ENCODE results near the gene MGAT5.

Gene MGAT5

DNA sequence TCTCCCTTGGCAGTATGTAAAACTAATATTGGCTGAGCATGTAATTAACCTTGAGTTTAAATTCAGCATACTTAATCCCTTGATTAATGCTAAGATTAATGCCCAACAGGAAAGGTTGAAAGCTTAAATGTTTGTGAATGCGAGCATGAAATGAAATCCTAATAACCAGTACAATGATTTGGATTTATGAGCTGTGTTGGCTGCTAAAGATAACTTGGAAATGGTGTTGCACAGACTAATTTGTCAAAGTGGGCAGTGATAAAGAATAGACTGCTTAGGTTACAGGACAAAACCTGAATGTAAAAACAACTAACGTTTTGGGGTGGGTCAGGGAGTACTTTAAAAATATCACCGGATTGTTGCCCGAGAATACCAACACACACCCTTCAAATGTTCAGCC is 70.6 kb downstream of the MGAT5 start:
- TF ChIP-seq POLR2A (IDR thresholded peaks at IDR 0.05; ENCODE audit: low read depth, low read length), result no peak
- DNase-seq (ENCODE audit: insufficient read length, low spot score) (no peak), FAIRE-seq (no peak)

DNA sequence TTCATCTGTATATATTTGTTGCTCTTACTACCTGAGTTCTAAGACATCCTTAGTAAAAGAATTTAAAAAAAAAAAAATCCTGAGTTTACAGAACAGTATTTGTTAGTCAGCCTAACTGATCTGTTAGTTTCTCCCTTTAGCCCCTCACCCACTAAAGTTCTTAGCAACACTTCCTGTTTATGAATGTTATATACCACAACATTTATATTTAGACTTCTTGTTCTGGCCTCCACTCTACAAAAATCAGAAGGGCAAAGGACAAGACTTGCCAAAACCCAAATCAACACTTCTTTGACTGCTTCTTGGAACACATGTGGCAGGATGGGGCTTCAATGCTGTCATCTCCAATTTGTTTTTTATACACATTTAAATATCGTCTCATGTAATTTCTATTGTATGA is 71.1 kb downstream of the MGAT5 start:
- TF ChIP-seq POLR2A (IDR thresholded peaks at IDR 0.05; ENCODE audit: low read depth, low read length), result no peak
- FAIRE-seq, result no peak
- no peak for DNase-seq (ENCODE audit: insufficient read length, low spot score)

DNA sequence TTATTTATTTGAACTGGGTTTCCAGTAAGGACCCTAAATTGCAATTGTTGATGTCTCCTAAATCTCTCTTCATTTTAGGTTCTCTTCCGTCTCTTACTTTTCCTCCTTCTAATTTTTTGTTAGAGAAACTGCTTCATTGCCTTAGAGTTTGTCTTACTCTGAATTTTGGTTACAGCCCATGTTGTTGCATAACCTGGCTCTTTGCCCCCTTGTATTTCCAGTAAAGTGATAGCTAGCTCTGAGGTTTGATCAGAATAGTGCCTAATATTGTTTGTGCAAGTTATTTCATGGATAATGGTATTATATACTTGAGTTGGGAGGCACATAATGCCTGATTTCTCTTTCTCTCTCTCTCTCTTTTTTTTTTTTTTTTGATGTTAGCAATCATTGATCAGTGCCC is 71.8 kb downstream of the MGAT5 start:
- TF ChIP-seq POLR2A (IDR thresholded peaks at IDR 0.05; ENCODE audit: low read depth, low read length), result no peak
- DNase-seq (ENCODE audit: insufficient read length, low spot score) (no peak), FAIRE-seq (no peak)

DNA sequence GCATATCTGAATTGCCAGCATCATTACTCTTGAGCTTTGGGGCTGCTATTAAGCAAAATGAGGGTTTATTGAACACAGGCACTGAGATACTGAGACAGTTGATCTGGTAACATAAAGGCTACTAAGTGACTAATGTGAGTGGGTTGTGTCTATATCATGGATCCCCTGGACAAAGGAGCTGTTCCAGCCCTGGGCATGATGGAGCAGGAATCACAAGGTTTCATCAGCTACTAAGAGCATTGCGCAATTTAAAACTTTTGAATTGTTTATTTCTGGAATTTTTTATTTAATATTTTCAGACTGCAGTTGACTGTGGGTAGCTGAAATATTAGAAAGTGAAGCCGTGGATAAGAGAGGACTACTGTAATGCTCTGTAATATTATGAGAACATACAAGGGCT is 73.5 kb downstream of the MGAT5 start:
- no peak for FAIRE-seq
- no peak for DNase-seq (ENCODE audit: insufficient read length, low spot score)
- no peak for TF ChIP-seq POLR2A (IDR thresholded peaks at IDR 0.05; ENCODE audit: low read depth, low read length)

DNA sequence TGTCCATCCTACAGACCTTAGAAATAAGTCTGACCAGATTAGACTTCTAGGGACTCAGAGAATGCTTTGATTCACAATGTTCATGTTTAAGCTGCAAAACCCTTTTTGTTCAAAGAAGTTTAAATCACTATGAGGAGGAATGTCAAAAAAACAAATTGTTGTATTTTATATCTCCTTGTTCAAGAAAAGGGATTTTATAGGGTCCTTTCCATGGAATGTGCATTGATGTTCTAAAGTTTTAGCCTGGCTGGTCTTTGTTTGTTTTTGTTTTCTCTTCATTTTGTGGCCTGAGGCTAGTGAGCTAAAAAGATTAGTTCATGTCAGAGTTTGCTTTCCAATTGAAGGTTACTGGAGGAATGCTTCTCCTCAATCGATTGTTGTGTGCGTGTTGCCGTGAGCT is 77.2 kb downstream of the MGAT5 start:
- no peak for FAIRE-seq
- no peak for TF ChIP-seq POLR2A (IDR thresholded peaks at IDR 0.05; ENCODE audit: low read depth, low read length)

DNA sequence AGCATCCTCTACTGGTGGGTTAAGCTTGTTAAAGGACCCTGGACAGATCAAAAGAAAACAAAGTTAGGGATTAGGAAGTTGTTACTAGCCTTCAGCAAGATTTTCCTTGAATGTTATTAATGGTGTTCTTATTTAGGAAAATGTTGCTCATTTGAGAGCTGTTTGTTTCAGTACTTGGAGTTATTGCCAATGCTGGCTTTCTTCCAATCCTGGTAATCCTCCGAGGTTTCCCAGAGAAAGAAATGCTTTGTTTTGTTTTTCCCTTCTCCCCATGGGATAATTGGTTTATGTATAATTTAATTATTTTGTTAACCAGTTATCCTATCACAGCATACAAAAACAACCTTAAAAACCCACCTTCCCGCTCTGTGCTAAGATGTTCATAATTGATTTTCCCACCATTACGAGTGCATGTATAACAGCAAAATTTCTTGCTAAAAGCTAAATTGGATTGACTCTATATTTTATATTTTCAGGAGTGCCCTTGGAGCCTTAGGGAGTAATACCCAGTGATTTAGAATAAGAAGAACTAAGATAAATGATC is 79.8 kb downstream of the MGAT5 start:
- FAIRE-seq (no peak), DNase-seq (ENCODE audit: insufficient read length, low spot score) (no peak)
- no peak for TF ChIP-seq POLR2A (IDR thresholded peaks at IDR 0.05; ENCODE audit: low read depth, low read length)

More for the DNA sequence above, 77.2 kb downstream of the MGAT5 start:
- DNase-seq (ENCODE audit: insufficient read length, low spot score), result no peak

DNA sequence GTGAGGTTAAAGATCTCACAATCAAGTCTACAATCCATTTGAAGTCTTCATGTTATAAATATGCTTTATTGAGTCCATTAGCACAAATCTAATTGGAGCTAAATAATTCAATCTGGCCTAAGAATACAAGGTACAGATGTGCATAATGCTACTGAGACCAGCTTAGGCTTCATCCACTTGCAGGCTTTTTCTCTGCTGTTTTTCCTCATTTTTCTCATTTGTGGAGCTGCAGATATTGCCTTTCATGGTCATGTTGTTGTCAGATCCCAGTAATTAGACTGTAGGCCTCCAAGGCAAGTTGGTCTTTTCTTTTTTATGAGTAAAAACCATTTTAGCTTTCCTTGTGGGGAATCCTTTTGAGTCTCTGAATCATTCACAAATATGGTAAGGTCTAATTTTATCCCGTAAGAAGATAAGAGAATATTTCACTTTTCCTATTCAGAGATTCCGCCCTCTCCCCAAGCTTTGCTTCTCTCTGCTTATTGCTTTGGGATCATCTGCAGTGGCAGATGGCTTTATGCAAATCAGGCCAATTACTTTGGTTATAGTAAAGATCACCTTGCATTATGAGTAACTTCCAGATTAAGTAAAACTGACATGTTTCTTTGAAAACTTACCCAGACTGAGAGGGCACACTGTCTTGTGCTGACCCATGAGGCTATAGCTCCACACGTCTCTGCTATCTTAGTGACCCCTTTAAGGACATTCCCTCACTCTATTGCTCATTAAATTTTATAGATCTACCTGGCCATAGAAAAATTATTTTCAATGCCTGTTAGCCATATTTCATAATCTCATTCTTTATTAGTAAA is 80.9 kb downstream of the MGAT5 start:
- DNase-seq (ENCODE audit: insufficient read length, low spot score) (no peak), FAIRE-seq (no peak)
- TF ChIP-seq POLR2A (IDR thresholded peaks at IDR 0.05; ENCODE audit: low read depth, low read length), result no peak

DNA sequence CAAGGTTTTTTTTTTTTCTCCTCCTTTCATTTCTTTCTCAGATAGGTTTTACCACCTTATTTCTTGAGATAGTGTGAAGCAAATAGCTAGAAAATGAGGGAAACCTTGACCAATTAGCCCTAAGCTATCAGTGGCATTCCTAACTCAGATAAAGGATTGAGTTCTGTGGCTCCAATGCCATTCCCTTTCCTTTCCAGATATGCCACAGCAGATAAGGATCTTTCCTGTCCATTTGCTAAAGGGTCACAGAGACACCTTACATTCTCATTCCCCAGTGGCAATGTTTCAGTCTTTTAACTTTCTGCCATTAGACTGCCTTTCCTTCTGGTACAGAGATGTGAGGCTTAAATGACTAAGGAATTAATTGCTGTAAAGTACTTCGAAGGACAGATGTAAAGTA is 81.7 kb downstream of the MGAT5 start:
- no peak for TF ChIP-seq POLR2A (IDR thresholded peaks at IDR 0.05; ENCODE audit: low read depth, low read length)
- DNase-seq (ENCODE audit: insufficient read length, low spot score) (no peak), FAIRE-seq (no peak)

DNA sequence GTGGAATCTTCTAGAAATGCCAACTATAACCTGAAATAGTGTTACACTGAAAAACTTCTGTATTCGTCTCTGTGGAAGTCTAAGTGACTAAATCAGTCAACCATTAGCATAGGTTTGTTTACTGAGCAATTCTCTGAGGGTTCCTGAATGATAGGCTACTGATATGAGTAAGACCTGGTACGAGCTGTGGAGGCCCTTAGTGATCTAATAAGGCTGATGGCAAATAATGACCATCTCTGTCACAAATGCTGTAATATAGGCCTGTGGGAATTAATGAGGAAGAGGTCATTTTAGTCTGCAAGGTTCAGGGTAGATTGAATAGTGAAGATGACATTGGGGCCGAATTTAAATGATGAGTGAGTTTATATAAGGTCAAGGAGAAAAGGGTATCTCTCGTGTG is 82.5 kb downstream of the MGAT5 start:
- DNase-seq (ENCODE audit: insufficient read length, low spot score) (no peak), FAIRE-seq (no peak)
- no peak for TF ChIP-seq POLR2A (IDR thresholded peaks at IDR 0.05; ENCODE audit: low read depth, low read length)

DNA sequence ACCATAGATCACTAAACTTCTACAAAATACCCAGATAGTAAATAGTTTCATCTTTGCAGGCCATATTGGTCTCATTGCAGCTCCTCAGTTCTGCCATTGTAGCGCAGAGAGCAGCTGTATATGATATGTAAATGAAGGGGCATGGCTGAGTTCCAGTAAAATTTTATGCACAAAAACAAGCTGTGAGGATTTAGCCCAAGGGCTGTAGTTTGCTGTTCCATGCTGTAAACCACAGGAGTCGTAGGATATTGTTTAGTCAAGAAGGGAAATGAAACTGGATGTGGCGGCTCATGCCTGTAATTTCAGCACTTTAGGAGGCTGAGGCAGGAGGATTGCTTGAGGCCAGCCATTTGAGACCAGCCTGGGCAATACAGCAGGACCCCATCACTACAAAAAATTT is 83.0 kb downstream of the MGAT5 start:
- FAIRE-seq (no peak), DNase-seq (ENCODE audit: insufficient read length, low spot score) (no peak)
- TF ChIP-seq POLR2A (IDR thresholded peaks at IDR 0.05; ENCODE audit: low read depth, low read length), result no peak

DNA sequence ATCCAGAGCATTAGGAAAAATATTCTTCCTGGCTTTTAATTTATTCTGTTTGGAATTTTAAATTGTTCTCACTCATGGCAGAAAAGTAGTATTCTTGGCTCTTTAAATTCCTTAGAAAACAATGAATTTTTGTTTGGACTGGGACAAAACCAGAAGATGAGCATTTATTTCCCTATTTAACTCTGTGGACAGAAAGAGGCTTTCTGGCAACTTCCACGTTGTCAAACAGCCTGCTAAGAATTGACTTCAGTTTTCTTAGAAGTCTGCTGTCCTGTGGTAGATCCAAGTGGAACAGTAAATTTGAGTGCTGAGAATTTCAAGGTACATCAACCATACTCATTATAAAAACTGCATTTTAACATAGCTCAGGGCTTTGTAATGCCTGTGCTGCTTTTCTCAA is 83.8 kb downstream of the MGAT5 start:
- no peak for TF ChIP-seq POLR2A (IDR thresholded peaks at IDR 0.05; ENCODE audit: low read depth, low read length)
- no peak for FAIRE-seq

DNA sequence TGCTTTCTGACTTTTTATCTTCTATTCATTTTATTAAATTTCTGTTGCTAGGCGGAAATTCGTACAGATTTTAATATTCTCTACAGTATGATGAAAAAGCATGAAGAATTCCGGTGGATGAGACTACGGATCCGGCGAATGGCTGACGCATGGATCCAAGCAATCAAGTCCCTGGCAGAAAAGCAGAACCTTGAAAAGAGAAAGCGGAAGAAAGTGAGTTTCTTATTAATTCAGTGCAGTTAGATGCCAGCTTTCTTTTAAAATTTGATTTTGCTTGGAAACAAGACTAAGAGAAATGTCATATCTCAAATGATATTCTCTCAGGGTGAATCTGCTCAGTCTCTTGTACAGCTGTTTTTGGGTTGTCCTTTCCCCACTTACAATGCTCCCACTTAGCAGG is 84.3 kb downstream of the MGAT5 start:
- FAIRE-seq (no peak), DNase-seq (ENCODE audit: insufficient read length, low spot score) (no peak)
- no peak for TF ChIP-seq POLR2A (IDR thresholded peaks at IDR 0.05; ENCODE audit: low read depth, low read length)

More for the DNA sequence above, 83.8 kb downstream of the MGAT5 start:
- DNase-seq (ENCODE audit: insufficient read length, low spot score), result no peak

DNA sequence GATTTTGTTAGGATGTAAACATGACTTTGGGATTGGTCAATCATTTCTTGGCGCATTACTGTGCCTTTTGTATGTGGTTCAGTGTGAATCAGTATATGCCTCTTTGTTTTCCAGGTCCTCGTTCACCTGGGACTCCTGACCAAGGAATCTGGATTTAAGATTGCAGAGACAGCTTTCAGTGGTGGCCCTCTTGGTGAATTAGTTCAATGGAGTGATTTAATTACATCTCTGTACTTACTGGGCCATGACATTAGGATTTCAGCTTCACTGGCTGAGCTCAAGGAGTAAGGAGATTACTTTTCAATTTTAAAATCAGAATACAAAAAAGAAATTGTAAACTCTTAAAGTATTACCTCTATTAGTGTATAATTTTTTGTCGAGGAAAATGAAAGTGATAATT is 87.6 kb downstream of the MGAT5 start:
- DNase-seq (ENCODE audit: insufficient read length, low spot score), result no peak
- no peak for TF ChIP-seq POLR2A (IDR thresholded peaks at IDR 0.05; ENCODE audit: low read depth, low read length)
- no peak for FAIRE-seq

DNA sequence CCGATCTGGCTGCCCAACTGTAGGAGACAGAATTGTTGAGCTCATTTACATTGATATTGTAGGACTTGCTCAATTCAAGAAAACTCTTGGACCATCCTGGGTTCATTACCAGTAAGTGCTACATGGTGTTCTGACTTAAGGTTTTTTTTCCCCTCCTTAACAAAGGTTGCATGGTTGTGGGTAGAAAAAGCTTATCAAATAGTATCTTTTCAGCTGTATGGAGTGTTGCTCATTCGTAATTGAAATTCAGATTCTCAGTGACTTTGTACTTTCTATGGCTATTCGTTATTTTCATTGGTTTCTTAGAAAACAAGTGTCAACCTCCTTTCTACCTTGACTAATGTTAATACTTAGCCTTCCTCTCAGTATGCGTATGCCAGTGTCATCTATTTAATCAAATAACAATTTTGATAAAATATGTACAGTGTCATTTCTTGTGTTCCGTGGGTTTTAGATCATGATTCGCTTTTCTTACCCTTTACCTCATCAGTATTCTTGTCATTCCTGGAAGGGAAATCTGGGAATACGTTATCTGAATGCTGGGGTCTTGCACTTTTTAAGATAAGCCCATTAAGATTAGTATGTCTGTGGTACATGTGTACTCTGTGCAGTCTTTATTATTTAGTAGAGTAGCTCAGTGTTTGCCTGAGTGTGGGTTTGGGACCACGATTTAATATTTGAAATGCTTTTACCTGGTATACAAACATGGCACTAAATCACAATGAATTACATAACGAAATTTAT is 91.3 kb downstream of the MGAT5 start:
- DNase-seq (ENCODE audit: insufficient read length, low spot score) (no peak), FAIRE-seq (no peak)
- TF ChIP-seq POLR2A (IDR thresholded peaks at IDR 0.05; ENCODE audit: low read depth, low read length), result no peak

DNA sequence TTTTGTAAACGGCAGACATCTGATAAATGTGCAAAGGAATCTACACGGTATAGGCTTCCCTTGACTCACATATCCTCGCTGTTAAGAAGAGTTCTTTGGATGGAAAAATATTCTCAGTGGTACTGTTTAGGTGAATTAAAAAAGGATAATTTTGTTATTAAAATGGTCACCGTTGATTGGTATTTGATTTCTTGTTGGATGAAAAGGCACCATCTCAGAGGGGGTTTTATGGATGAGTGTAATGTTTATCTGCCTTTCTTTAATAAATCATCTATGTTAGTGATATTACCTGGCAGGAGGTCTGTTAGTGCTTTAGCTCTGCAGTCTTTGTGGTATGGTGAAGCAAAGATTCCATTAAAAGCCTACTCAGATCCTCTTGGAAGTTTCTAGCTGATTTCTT is 92.3 kb downstream of the MGAT5 start:
- TF ChIP-seq POLR2A (IDR thresholded peaks at IDR 0.05; ENCODE audit: low read depth, low read length), result no peak
- no peak for FAIRE-seq
- no peak for DNase-seq (ENCODE audit: insufficient read length, low spot score)
